Breast epithelium (tissue), 3 donors: ENCODE data around the gene KRTAP9-2.

Source experiments
- CTCF ChIP-seq, 3 donors: fragments of 450-650 bp; IDR thresholded peaks; one replicate each; pipeline ENCODE4 v1.5.1; 2016 to 2017; ENCODE audit warnings: antibody characterized with exemption in 3 of 3, mild to moderate bottlenecking in 3 of 3, moderate library complexity in 3 of 3
- POLR2AphosphoS5 ChIP-seq, 3 donors: sonication (generic); formaldehyde crosslinking; IDR thresholded peaks; one replicate each; pipeline ENCODE4 v1.6.1; 2017; ENCODE audit warnings: antibody characterized with exemption in 3 of 3

- no peak for TF ChIP-seq POLR2AphosphoS5 (IDR thresholded peaks at IDR 0.05)
- TF ChIP-seq CTCF (IDR thresholded peaks at IDR 0.05), result no peak
Observed at GRCh38 chr17:41176744-41177387, 49.6 kb upstream of the KRTAP9-2 start.
